ENCODE measurements around the gene GJA4.
"Not testable (repeated sequence)": the region's sequence is repeated elsewhere in the genome, so short reads cannot be mapped to it uniquely, and the experiment has no call there.

GJA4 gene

GRCh38 chr1:34770891-34771504, 21.8 kb upstream of the GJA4 start:
- no peak for DNase-seq

GRCh38 chr1:34771573-34772371, 21.0 kb upstream of the GJA4 start:
- no peak for DNase-seq

- DNase-seq: not testable (repeated sequence)
Observed at GRCh38 chr1:34773114-34773513, 19.7 kb upstream of the GJA4 start.

- DNase-seq: no peak
Observed at GRCh38 chr1:34774957-34775356, 17.8 kb upstream of the GJA4 start.

- DNase-seq: no peak
Observed at GRCh38 chr1:34776911-34777310, 15.9 kb upstream of the GJA4 start.

GRCh38 chr1:34777519-34778321, 15.1 kb upstream of the GJA4 start:
- no peak for DNase-seq

- no peak for DNase-seq
Observed at GRCh38 chr1:34778381-34778780, 14.4 kb upstream of the GJA4 start.

- DNase-seq: no peak
Observed at GRCh38 chr1:34779005-34779404, 13.8 kb upstream of the GJA4 start.

- DNase-seq: no peak
Observed at GRCh38 chr1:34779526-34779925, 13.3 kb upstream of the GJA4 start.

- no peak for DNase-seq
Observed at GRCh38 chr1:34779962-34780361, 12.8 kb upstream of the GJA4 start.

GRCh38 chr1:34780528-34780927, 12.3 kb upstream of the GJA4 start:
- no peak for DNase-seq

- DNase-seq: no peak
Observed at GRCh38 chr1:34781071-34781843, 11.5 kb upstream of the GJA4 start, which contains the start of gene GJB3. GJB3 (plus strand) TSS chr1:34781214; CDS start chr1:34784763, 3,549 bp downstream.

GRCh38 chr1:34781844-34782391, 10.9 kb upstream of the GJA4 start:
- DNase-seq: no peak

- no peak for DNase-seq
Observed at GRCh38 chr1:34784751-34785221, 8.0 kb upstream of the GJA4 start.

GRCh38 chr1:34785231-34785874, 7.4 kb upstream of the GJA4 start:
- DNase-seq: no peak

- no peak for DNase-seq
Observed at GRCh38 chr1:34785875-34786470, 6.8 kb upstream of the GJA4 start.

- DNase-seq: peak; percentile 58
Observed at GRCh38 chr1:34786521-34787325, 6.1 kb upstream of the GJA4 start.

GRCh38 chr1:34787461-34788420, 5.1 kb upstream of the GJA4 start:
- no peak for DNase-seq

GRCh38 chr1:34790985-34791384, 1.8 kb upstream of the GJA4 start:
- DNase-seq: no peak
